ENCODE measurements around the gene SEL1L3. TPM values are rescaled to one million over a fixed set of nuclear protein-coding genes. Genes with fewer than 3 reads are reported as not detected.

SEL1L3 gene
- total and polyA plus RNA-seq, 2 donors (not counting 1 experiment from before 2014, with no cell fraction given), result 13.2 to 56.3 TPM

- no peak overlapping the region for H2AFZ ChIP-seq (ENCODE audit: low read length)
- no peak overlapping the region for H3K9ac ChIP-seq (ENCODE audit: insufficient read depth, low read length)
- no peak for DNase-seq (ENCODE audit: low read depth in 2 of 2)
- H3K4me1 ChIP-seq (ENCODE audit: control insufficient read depth, extremely low read depth, insufficient read depth, low read length), result no peaks in the 10 kb centered on the region
- TF ChIP-seq CTCF (conservative IDR thresholded peaks at IDR 0.05 in 1 of 2, IDR thresholded peaks at IDR 0.05 in 1 of 2; ENCODE audit: low read depth in 1 of 2, low read length in 2 of 2) (no peak), EZH2 (IDR thresholded peaks at IDR 0.05; ENCODE audit: low read length, missing control alignments) (no peak)
- H4K20me1 ChIP-seq (ENCODE audit: control insufficient read depth, extremely low read depth, insufficient read depth, low read length), result no peaks in the 10 kb centered on the region
- no peaks in the 10 kb centered on the region for H3K9me3 ChIP-seq (ENCODE audit: control insufficient read depth, insufficient read depth, low read depth, low read length)
- no peaks in the 10 kb centered on the region for H3K79me2 ChIP-seq (ENCODE audit: control insufficient read depth, insufficient read depth, low read length)
- H3K4me3 ChIP-seq (replicated peaks in 1 of 4; ENCODE audit: control extremely low read depth in 1 of 4, insufficient read depth in 1 of 4, low read depth in 3 of 4, low read length in 4 of 4), result no peak overlapping the region
- no peak overlapping the region for H3K27ac ChIP-seq (ENCODE audit: insufficient read depth, low read length)
- H3K4me2 ChIP-seq (ENCODE audit: extremely low read depth, insufficient read depth, low read length), result no peak overlapping the region
- no peaks in the 10 kb centered on the region for H3K27me3 ChIP-seq (ENCODE audit: control insufficient read depth, insufficient read depth, low read length)
- no peaks in the 10 kb centered on the region for H3K36me3 ChIP-seq (ENCODE audit: control insufficient read depth, insufficient read depth, low read length)
These were observed 111.9 kb downstream of the SEL1L3 start for GRCh38 chr4:25750874-25751273.

- H3K36me3 ChIP-seq (ENCODE audit: control insufficient read depth, insufficient read depth, low read length), result no peaks in the 10 kb centered on the region
- H3K27ac ChIP-seq (ENCODE audit: insufficient read depth, low read length), result no peak overlapping the region
- H4K20me1 ChIP-seq (ENCODE audit: control insufficient read depth, extremely low read depth, insufficient read depth, low read length), result no peaks in the 10 kb centered on the region
- H3K4me2 ChIP-seq (ENCODE audit: extremely low read depth, insufficient read depth, low read length), result no peak overlapping the region
- TF ChIP-seq CTCF (conservative IDR thresholded peaks at IDR 0.05 in 1 of 2, IDR thresholded peaks at IDR 0.05 in 1 of 2; ENCODE audit: low read depth in 1 of 2, low read length in 2 of 2) (no peak), EZH2 (IDR thresholded peaks at IDR 0.05; ENCODE audit: low read length, missing control alignments) (no peak)
- no peak overlapping the region for H2AFZ ChIP-seq (ENCODE audit: low read length)
- H3K79me2 ChIP-seq (ENCODE audit: control insufficient read depth, insufficient read depth, low read length), result no peaks in the 10 kb centered on the region
- H3K9ac ChIP-seq (ENCODE audit: insufficient read depth, low read length), result no peak overlapping the region
- no peak overlapping the region for H3K4me3 ChIP-seq (replicated peaks in 1 of 4; ENCODE audit: control extremely low read depth in 1 of 4, insufficient read depth in 1 of 4, low read depth in 3 of 4, low read length in 4 of 4)
- H3K27me3 ChIP-seq (ENCODE audit: control insufficient read depth, insufficient read depth, low read length), result no peaks in the 10 kb centered on the region
- H3K4me1 ChIP-seq (ENCODE audit: control insufficient read depth, extremely low read depth, insufficient read depth, low read length), result no peaks in the 10 kb centered on the region
- DNase-seq (ENCODE audit: low read depth in 2 of 2), result peak in 1 of 2 donors; percentile 11
- H3K9me3 ChIP-seq (ENCODE audit: control insufficient read depth, insufficient read depth, low read depth, low read length), result no peaks in the 10 kb centered on the region
These were observed 113.5 kb downstream of the SEL1L3 start for GRCh38 chr4:25749150-25749794.

GRCh38 chr4:25743971-25744370 lies 118.8 kb downstream of the SEL1L3 start:
- TF ChIP-seq EZH2 (IDR thresholded peaks at IDR 0.05; ENCODE audit: low read length, missing control alignments) (no peak), CTCF (conservative IDR thresholded peaks at IDR 0.05 in 1 of 2, IDR thresholded peaks at IDR 0.05 in 1 of 2; ENCODE audit: low read depth in 1 of 2, low read length in 2 of 2) (no peak)
- no peak overlapping the region for H3K9ac ChIP-seq (ENCODE audit: insufficient read depth, low read length)
- H3K4me2 ChIP-seq (ENCODE audit: extremely low read depth, insufficient read depth, low read length), result no peak overlapping the region
- H3K9me3 ChIP-seq (ENCODE audit: control insufficient read depth, insufficient read depth, low read depth, low read length), result no peaks in the 10 kb centered on the region
- no peak overlapping the region for H3K4me3 ChIP-seq (replicated peaks in 1 of 4; ENCODE audit: control extremely low read depth in 1 of 4, insufficient read depth in 1 of 4, low read depth in 3 of 4, low read length in 4 of 4)
- no peak for DNase-seq (ENCODE audit: low read depth in 2 of 2)
- H3K4me1 ChIP-seq (ENCODE audit: control insufficient read depth, extremely low read depth, insufficient read depth, low read length), result no peaks in the 10 kb centered on the region
- H3K36me3 ChIP-seq (ENCODE audit: control insufficient read depth, insufficient read depth, low read length), result no peaks in the 10 kb centered on the region
- H2AFZ ChIP-seq (ENCODE audit: low read length), result no peak overlapping the region
- H3K27ac ChIP-seq (ENCODE audit: insufficient read depth, low read length), result no peak overlapping the region
- no peaks in the 10 kb centered on the region for H3K27me3 ChIP-seq (ENCODE audit: control insufficient read depth, insufficient read depth, low read length)
- no peaks in the 10 kb centered on the region for H4K20me1 ChIP-seq (ENCODE audit: control insufficient read depth, extremely low read depth, insufficient read depth, low read length)
- H3K79me2 ChIP-seq (ENCODE audit: control insufficient read depth, insufficient read depth, low read length), result no peaks in the 10 kb centered on the region
